ENCODE data around the gene CDC42SE1.
"Not testable (repeated sequence)": the region's sequence is repeated elsewhere in the genome, so short reads cannot be mapped to it uniquely, and the experiment has no call there.

The CDC42SE1 gene, protein sequence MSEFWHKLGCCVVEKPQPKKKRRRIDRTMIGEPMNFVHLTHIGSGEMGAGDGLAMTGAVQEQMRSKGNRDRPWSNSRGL

DNA sequence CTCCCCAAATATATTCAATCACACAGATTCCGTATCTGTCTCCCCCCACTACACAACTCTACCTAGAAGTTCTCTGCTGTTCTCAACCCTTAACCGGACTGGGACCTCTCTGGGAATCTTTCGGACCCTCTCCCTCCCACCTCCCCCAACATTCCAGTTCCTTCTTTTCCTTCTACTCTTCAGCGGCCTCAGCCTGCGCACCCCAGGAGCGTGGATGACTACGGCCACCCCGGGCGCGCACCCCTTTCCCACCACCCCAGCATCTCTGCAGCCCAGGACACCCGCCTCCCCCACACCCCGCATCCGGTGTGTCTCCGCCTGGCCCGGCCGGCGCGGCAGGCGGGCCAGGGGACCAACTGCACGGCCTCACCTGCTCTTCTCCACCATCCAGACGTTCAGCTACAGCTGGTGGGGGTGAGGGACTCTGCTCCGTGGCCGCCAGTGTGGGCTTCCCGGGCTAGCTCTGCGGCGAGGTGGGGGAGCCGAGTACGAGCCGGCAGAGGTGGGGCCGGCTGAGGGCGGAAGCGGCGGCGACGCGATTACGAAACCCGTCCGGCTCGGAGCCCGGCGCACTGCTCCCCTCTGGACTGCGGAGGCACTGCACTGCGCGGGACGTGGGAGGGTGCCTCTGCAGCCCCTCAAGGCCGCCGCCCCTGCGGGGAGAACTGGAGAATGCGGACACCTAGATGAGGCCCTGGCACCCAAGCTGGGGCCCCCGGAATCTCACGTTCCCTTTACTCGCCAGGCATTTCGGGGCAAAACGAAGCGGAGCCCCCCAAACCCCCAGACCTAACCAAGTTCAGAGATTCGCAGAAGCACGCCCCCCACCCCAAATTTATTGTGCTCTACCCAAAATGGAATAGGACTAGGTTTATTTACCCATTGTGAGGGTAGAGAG lies at the start of gene CDC42SE1:
Gene CDC42SE1 (minus strand): TSS at position 514 of the 898 bp plus-strand sequence. CDS start 3,892 bp downstream, outside the sequence.
- peak; percentile 85 for DNase-seq

GRCh38 chr1:151108331-151108730 lies 48.9 kb upstream of the CDC42SE1 start:
- DNase-seq: no peak

GRCh38 chr1:151106894-151107293 lies 47.5 kb upstream of the CDC42SE1 start:
- no peak for DNase-seq

DNA sequence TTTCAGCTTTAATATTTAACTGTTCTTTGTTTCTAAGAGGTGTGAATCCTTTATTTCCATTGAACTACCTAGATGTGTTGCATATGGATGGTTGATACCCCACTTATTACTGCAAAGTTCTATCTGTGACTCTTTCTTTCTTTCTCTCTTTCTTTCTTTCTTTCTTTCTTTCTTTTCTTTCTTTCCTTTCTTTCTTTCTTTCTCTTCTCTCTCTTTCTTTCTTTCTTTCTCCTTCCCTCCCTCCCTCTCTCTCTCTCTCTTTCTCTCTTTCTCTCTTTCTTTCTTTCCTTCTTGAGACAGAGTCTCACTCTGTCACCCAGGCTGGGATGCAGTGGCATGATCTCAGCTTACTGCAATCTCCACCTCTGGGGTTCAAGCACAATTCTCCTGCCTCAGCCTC lies 45.2 kb upstream of the CDC42SE1 start:
- DNase-seq: no peak

DNA sequence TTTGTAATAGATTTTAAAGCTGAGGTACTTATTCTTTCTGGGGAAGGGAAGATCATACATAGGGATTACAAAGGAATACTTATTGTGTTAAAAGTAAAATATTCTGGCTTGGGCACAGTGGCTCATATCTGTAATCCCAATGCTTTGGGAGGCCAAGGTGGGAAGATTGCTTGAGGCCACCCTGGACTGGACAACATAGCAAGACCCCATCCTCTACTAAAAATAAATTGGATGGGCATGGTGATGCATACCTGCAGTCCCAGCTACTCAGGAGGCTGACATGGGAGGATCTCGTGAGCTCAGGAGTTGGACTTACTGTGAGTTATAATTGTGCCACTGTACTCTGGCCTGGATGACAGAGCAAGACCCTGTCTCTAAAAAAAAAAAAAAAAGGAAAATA lies 38.7 kb upstream of the CDC42SE1 start:
- DNase-seq: no peak

GRCh38 chr1:151097426-151097825 lies 38.0 kb upstream of the CDC42SE1 start:
- DNase-seq: not testable (repeated sequence)

DNA sequence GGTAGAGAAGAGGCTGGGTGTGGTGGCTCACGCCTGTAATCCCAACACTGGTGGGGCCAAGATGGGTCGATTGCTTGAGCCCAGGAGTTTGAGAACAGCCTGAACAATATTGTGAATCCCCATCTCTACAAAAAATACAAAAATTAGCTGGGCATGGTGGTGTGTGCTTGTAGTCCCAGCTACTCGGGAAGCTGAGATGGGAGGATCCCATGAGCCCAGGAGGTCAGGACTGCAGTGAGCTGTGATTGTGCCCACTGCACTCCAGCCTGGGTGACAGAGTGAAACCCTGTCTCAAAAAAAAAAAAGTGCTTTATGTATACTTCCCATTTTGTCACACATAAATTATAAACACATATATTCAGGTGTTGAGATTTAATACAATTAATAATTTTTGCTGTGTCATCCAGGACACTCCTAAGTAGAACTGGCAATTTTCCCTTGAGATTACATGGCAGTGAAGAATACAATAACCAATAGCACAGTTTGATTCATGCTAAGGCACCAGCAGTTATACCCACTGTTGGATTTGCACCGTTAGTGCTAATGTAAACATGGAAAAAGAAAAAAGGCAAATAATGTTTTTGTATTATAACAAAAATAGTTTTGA lies 26.6 kb upstream of the CDC42SE1 start:
- no peak for DNase-seq

GRCh38 chr1:151072224-151072623 lies 12.8 kb upstream of the CDC42SE1 start:
- no peak for DNase-seq

- peak; percentile 83 for DNase-seq
Observed at GRCh38 chr1:151070474-151071276, 11.3 kb upstream of the CDC42SE1 start, which contains the start of gene GABPB2. Gene GABPB2 (plus strand): TSS chr1:151070761. CDS start chr1:151088190, 17,429 bp downstream.

GRCh38 chr1:151069103-151069486 lies 9.7 kb upstream of the CDC42SE1 start:
- DNase-seq: no peak

- no peak for DNase-seq
Observed at GRCh38 chr1:151067185-151067584, 7.8 kb upstream of the CDC42SE1 start.

GRCh38 chr1:151065089-151065645 lies 5.7 kb upstream of the CDC42SE1 start:
- no peak for DNase-seq

DNA sequence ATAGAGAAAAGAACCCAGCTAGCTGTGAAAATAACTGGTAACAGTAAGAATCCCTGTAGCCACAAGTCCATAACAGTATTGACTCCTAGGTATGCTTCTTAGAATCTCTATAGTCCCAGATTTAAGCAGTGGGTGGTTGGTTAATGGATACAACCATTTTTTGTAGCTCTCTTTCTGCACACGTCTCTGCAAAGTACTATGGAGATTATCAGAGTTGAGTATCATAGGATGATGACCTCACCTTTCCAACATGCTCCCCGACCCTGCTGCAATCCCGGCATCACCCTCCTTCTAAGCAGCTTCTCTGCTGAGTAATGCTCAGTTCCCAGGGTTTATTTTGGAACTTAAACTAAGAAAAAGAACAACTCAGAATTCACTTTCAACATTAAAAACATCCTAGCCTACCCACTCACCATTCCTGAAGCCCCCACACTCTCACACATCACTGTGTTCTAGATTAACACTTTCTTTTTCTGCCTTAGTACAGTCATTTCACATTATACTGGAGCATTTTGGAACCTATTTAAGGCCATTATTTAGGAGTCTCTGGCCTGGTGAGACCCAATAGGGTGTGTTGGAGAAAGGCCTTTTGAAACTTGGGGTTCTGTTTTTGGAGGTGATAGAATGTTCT lies 3.4 kb upstream of the CDC42SE1 start:
- DNase-seq: no peak

GRCh38 chr1:151061704-151062103 lies 2.3 kb upstream of the CDC42SE1 start:
- no peak for DNase-seq

GRCh38 chr1:151060657-151061421 lies 1.4 kb upstream of the CDC42SE1 start:
- DNase-seq: no peak

GRCh38 chr1:151060007-151060656 lies 710 bp upstream of the CDC42SE1 start, which contains the start of gene MLLT11:
Gene MLLT11 (plus strand): TSS chr1:151060397. CDS start chr1:151067225, 6,828 bp downstream.
- DNase-seq: peak; percentile 43

DNA sequence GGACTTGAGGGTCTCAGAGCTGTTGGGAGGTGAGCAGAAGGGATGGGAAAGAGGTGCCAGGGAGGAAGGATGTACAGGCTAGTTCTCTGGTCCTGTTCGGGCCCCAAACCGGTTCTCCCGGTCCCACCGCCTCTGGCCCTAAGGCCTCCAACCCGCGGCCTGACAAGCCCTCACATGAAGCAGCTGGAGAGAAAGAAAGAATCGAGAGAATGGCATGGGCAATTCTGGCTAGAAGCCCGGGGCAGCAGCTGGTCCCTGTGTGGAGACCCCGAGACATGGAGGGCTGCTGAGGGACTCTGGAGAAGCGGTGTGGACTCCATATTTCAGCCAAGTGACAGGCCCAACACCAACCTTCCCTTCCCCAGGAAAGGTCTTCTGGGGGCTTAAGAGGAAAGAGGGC lies 730 bp downstream of the CDC42SE1 start:
- no peak for DNase-seq

GRCh38 chr1:151056149-151056548 lies 3.3 kb downstream of the CDC42SE1 start:
- no peak for DNase-seq

GRCh38 chr1:151055581-151055980 lies 3.8 kb downstream of the CDC42SE1 start:
- DNase-seq: no peak

DNA sequence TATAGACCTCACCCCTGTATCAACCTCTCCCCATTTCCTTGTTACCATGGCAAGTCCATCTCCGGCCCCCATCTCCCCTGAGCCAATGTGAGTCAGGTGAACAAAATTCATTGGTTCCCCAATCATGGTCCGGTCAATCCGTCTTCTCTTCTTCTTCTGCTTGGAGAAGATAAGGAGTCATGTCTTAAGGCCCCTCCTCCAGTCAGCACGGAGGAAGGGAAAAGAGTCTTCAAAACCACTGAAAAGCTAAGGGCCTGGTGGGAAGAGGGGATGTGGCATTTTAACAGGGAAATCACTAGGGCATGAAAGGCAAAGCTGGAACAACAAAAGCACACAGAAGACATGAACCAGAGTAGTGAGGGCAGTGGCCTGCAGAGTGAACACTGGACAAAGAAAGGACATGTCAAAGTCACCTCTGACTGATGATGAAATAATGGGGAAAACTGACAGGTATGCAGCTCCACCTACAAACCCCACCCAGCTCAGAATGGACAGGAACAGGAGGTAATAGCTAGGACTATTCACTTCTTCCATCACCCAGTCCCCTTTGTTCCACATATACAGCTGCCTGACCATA lies 4.4 kb downstream of the CDC42SE1 start:
- no peak for DNase-seq
